AG09309 (cell line): ENCODE data around the gene PIK3C2G.
A peak's percentile ranks its signal among the peaks of the same experiment; 100 is the strongest.

Experiments used
- DNase-seq: peaks from one replicate; pipeline ENCODE4 v3.0.0-alpha.2; 2010; ENCODE audit warnings: low read depth
- H3K4me3 ChIP-seq: 2 replicates; pipeline ENCODE4 v1.5.1; 2011; ENCODE audit warnings: mild to moderate bottlenecking, low read depth, low read length, moderate library complexity; ENCODE audit not compliant: control insufficient read depth
- CTCF ChIP-seq: IDR thresholded peaks from 2 replicates; pipeline ENCODE4 v1.5.1; 2011; ENCODE audit warnings: mild to moderate bottlenecking, low read depth, low read length, inconsistent platforms; ENCODE audit not compliant: insufficient read depth, control insufficient read depth; ENCODE audit errors: missing control alignments

PIK3C2G gene

GRCh38 chr12:18383203-18383602 is 121.9 kb downstream of the PIK3C2G start:
- H3K4me3 ChIP-seq = no peak overlapping the region
- DNase-seq = peak; percentile 57
- TF ChIP-seq CTCF = no peak

DNA sequence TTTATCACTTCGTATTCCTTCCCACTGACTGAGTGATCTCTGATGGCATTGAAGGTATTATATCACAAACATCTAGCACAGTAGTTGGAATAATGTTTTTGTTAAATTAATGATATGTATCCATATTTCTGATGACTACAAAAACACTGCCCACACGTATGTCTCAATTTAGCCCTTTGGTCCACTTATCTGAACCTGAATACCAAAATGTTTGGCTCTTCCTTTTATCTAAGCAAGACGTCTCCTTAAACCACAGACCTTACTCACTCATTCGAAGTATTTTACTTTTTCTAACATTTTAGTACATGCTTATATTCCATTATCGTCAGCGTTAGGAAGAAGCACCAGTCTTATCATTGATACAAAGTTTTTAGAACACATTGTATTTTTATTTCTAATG is 126.4 kb downstream of the PIK3C2G start:
- DNase-seq = no peak
- no peak overlapping the region for H3K4me3 ChIP-seq
- no peak for TF ChIP-seq CTCF

DNA sequence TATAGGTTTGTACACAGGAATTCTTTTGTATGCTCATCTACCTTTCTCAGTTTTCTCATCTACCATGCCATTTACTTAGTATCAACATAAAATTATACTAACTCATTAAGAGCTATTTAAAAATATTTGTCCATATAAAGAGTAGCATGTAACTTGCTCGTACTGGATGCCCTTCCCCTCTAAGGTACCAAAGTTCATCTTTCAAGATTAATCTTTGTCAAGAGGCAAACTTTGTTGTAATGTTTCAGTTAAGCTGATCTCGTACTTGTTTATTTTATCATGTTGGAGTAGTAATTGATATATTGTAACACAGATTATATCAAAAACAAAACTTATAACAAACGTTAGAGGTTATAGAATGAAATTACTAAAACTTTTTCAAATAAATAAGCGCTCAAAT is 128.5 kb downstream of the PIK3C2G start:
- H3K4me3 ChIP-seq = no peak overlapping the region
- DNase-seq = no peak
- TF ChIP-seq CTCF = no peak

DNA sequence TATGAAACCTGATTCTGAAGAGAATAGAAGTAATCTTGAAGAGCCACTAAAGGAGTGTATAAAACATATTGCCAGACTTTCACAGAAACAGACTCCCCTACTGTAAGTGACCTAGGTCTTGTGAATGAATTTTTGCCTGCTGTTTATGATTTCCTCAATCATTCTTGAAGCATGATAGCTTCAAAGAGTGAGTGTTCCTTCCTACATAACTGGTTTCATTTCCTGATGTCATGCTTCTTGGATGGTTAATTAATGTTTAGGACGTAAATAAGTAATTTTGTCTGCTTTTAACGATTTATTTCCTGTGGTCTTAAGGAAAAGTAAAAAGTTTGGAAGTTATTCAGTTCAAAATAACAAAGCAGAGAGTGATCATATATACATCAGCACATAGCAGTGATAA is 129.8 kb downstream of the PIK3C2G start:
- DNase-seq = no peak
- H3K4me3 ChIP-seq = no peak overlapping the region
- no peak for TF ChIP-seq CTCF

- no peak for TF ChIP-seq CTCF
- no peak overlapping the region for H3K4me3 ChIP-seq
- no peak for DNase-seq
Measured at GRCh38 chr12:18394742-18395141, 133.4 kb downstream of the PIK3C2G start.

DNA sequence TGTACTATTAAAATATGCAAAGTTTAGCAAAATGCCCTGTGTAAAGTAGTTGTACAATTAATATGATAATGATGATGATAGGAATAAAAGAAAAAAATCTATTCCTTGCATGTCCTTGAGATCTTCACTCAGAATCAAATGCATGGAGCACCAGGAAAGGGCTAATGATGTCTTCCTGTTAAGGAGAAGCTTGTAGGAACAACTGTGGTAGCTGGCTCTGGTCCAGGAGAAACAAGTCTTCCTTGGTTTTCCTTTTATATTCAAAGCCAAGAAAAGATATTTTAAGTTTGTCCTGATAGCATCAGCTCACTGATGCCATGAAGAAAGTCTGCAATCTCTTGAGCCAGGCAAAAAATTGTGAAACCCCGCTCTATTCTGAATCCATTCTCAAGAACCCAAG is 138.9 kb downstream of the PIK3C2G start:
- TF ChIP-seq CTCF = no peak
- no peak for DNase-seq

More for the DNA sequence above, 138.9 kb downstream of the PIK3C2G start:
- H3K4me3 ChIP-seq = no peak overlapping the region
